GM21825 (cell line): ENCODE measurements around the gene MEOX1.

Experiments
- ATAC-seq: cut with Tn5 transposase; IDR thresholded peaks from one replicate; pipeline ENCODE4 v1.9.1; 2021; ENCODE audit warnings: mild to moderate bottlenecking, moderate library complexity; ENCODE audit not compliant: unreplicated experiment

Gene MEOX1

GRCh38 chr17:43683928-43684653 lies 22.4 kb upstream of the MEOX1 start:
- ATAC-seq, result no peak

GRCh38 chr17:43680461-43680860 lies 18.7 kb upstream of the MEOX1 start:
- ATAC-seq, result no peak

GRCh38 chr17:43679911-43680310 lies 18.2 kb upstream of the MEOX1 start:
- no peak for ATAC-seq

- ATAC-seq, result no peak
Observed at GRCh38 chr17:43679401-43679800, 17.7 kb upstream of the MEOX1 start.

- no peak for ATAC-seq
Observed at GRCh38 chr17:43676471-43676870, 14.7 kb upstream of the MEOX1 start.

- ATAC-seq, result no peak
Observed at GRCh38 chr17:43674394-43674793, 12.7 kb upstream of the MEOX1 start.

- ATAC-seq, result no peak
Observed at GRCh38 chr17:43673516-43674323, 12.0 kb upstream of the MEOX1 start.

GRCh38 chr17:43671755-43672519 lies 10.2 kb upstream of the MEOX1 start:
- no peak for ATAC-seq

- ATAC-seq, result no peak
Observed at GRCh38 chr17:43671031-43671692, 9.4 kb upstream of the MEOX1 start.

GRCh38 chr17:43670645-43671030 lies 8.9 kb upstream of the MEOX1 start:
- ATAC-seq, result no peak

GRCh38 chr17:43669971-43670644 lies 8.4 kb upstream of the MEOX1 start:
- no peak for ATAC-seq

- no peak for ATAC-seq
Observed at GRCh38 chr17:43667947-43668348, 6.2 kb upstream of the MEOX1 start.

- ATAC-seq, result no peak
Observed at GRCh38 chr17:43667506-43667905, 5.8 kb upstream of the MEOX1 start.

- no peak for ATAC-seq
Observed at GRCh38 chr17:43665937-43666236, 4.2 kb upstream of the MEOX1 start.

GRCh38 chr17:43665084-43665936 lies 3.6 kb upstream of the MEOX1 start:
- ATAC-seq, result no peak

GRCh38 chr17:43664096-43664495 lies 2.4 kb upstream of the MEOX1 start:
- no peak for ATAC-seq

- ATAC-seq, result no peak
Observed at GRCh38 chr17:43663383-43663782, 1.7 kb upstream of the MEOX1 start.

GRCh38 chr17:43662413-43663141 lies 855 bp upstream of the MEOX1 start:
- no peak for ATAC-seq

- no peak for ATAC-seq
Observed at GRCh38 chr17:43660816-43661493, 767 bp downstream of the MEOX1 start.
